A673 (cell line): ENCODE measurements around the gene ZC3H7B. TPM values are rescaled to one million over a fixed set of nuclear protein-coding genes. Genes with fewer than 3 reads are reported as not detected.
"Not testable (repeated sequence)": the region's sequence is repeated elsewhere in the genome, so short reads cannot be mapped to it uniquely, and the experiment has no call there.

ENCODE experiments used
- BruUV-seq: library from RNA; stranded (reverse); fragments of 400-500 nt; replicated peaks from 2 replicates; lab custom pipeline; 2021; lab: Mats Ljungman, UMichigan
- CTCF ChIA-PET: fragments of 300-600 bp; sonication (Branson Sonifier 250); formaldehyde crosslinking; loops from one replicate; lab custom pipeline; 2022; ENCODE audit warnings: antibody characterized with exemption; lab: Charles Lee
- POLR2A ChIA-PET: fragments of 300-600 bp; sonication (Branson Sonifier 250); formaldehyde crosslinking; loops from one replicate; lab custom pipeline; 2022; ENCODE audit warnings: antibody characterized with exemption; ENCODE audit not compliant: low non-redundant PET; lab: Charles Lee
- DNase-seq: peaks from one replicate; pipeline ENCODE4 v3.0.0-alpha.2; 2015; ENCODE audit warnings: low spot score
- H3K27ac ChIP-seq: fragments of 200-600 bp; sonication (generic); 2 replicates; pipeline ENCODE4 v1.5.1; 2016; ENCODE audit warnings: mixed run types, low read depth, mild to moderate bottlenecking, mixed read lengths, antibody characterized with exemption, low read length; ENCODE audit not compliant: poor library complexity, severe bottlenecking
- H3K27me3 ChIP-seq: fragments of 200-600 bp; sonication (generic); replicated peaks from 2 replicates; pipeline ENCODE4 v1.6.1; 2017; ENCODE audit warnings: mixed run types, low read depth, mild to moderate bottlenecking, mixed read lengths, antibody characterized with exemption, low read length; ENCODE audit not compliant: insufficient read depth, poor library complexity
- H3K36me3 ChIP-seq: fragments of 200-600 bp; sonication (generic); 2 replicates; pipeline ENCODE4 v1.6.1; 2016; ENCODE audit warnings: mixed run types, mild to moderate bottlenecking, mixed read lengths, antibody characterized with exemption, low read length; ENCODE audit not compliant: insufficient read depth, poor library complexity, severe bottlenecking
- H3K4me1 ChIP-seq: fragments of 200-600 bp; sonication (generic); 2 replicates; pipeline ENCODE4 v1.6.1; 2017; ENCODE audit warnings: mixed run types, mild to moderate bottlenecking, mixed read lengths, antibody characterized with exemption, low read length; ENCODE audit not compliant: insufficient read depth, poor library complexity, severe bottlenecking
- H3K4me3 ChIP-seq: fragments of 200-600 bp; sonication (generic); 2 replicates; pipeline ENCODE4 v1.5.1; 2016; ENCODE audit warnings: low read depth, mixed run types, mild to moderate bottlenecking, mixed read lengths, low read length; ENCODE audit not compliant: poor library complexity, severe bottlenecking
- H3K9me3 ChIP-seq: fragments of 200-600 bp; sonication (generic); 2 replicates; pipeline ENCODE4 v1.6.1; 2016; ENCODE audit warnings: mixed run types, low read depth, mild to moderate bottlenecking, mixed read lengths, antibody characterized with exemption, low read length; ENCODE audit not compliant: poor library complexity, severe bottlenecking
- EZH2 ChIP-seq: fragments of 200-600 bp; sonication (generic); IDR thresholded peaks from 2 replicates; pipeline ENCODE4 v1.6.1; 2017; ENCODE audit warnings: borderline replicate concordance, low read depth, mild to moderate bottlenecking, mixed read lengths, antibody characterized with exemption, low read length; ENCODE audit not compliant: poor library complexity, severe bottlenecking
- intact Hi-C: fragments of 100-400 bp; cut with micrococcal nuclease; formaldehyde crosslinking; loops from one replicate; pipeline ENCODE4 v1.10.0; 2022; ENCODE audit not compliant: unreplicated experiment
- total RNA-seq: library from RNA; stranded (reverse); gene quantifications from 2 replicates; pipeline ENCODE4 v1.2.3, GENCODE V29; 2021
- TF ChIP-seq, protein P1 (sequence below): fragments of 300-800, 200-600 bp; sonication (generic); conservative IDR thresholded peaks from 2 replicates; pipeline ENCODE4 v1.5.1; 2017; ENCODE audit warnings: low read depth, mild to moderate bottlenecking, antibody characterized with exemption, low read length, moderate library complexity, mixed read lengths

Gene ZC3H7B
- total RNA-seq, 1 experiment from 2014 or later: 90.4 TPM

DNA sequence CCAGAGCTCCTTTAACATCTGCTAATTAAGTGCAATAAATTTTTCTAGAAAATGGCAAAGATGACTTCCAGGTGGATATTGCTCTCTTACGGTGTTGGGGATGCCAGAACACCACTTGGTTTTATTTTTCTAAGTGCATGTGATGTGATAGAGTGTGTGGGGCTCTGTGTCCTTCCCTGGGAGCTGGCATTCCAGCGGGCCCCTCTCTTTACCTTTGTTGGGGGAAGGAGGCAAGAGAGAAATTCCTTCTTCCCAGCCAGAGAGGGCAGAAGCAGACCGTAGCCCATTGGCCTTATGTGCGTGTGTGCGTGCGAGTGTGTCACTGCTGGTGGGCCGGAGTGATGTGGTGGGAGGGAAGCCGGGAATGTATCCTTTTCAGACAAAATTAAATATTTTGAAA lies 97.6 kb downstream of the ZC3H7B start:
- no peak overlapping the region for H3K27ac ChIP-seq
- TF ChIP-seq, protein P1, sequence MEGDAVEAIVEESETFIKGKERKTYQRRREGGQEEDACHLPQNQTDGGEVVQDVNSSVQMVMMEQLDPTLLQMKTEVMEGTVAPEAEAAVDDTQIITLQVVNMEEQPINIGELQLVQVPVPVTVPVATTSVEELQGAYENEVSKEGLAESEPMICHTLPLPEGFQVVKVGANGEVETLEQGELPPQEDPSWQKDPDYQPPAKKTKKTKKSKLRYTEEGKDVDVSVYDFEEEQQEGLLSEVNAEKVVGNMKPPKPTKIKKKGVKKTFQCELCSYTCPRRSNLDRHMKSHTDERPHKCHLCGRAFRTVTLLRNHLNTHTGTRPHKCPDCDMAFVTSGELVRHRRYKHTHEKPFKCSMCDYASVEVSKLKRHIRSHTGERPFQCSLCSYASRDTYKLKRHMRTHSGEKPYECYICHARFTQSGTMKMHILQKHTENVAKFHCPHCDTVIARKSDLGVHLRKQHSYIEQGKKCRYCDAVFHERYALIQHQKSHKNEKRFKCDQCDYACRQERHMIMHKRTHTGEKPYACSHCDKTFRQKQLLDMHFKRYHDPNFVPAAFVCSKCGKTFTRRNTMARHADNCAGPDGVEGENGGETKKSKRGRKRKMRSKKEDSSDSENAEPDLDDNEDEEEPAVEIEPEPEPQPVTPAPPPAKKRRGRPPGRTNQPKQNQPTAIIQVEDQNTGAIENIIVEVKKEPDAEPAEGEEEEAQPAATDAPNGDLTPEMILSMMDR: no peak
- TF ChIP-seq EZH2: no peak
- peaks cover 29% of the 10 kb centered on the region for H3K4me1 ChIP-seq
- no peak overlapping the region for H3K4me3 ChIP-seq
- intact Hi-C loops: no loop called here
- DNase-seq: no peak
- H3K36me3 ChIP-seq: peaks cover 26% of the 10 kb centered on the region
- ChIA-PET POLR2A (no interaction called here), CTCF (no interaction called here)
- no TSS peak for BruUV-seq
- no peaks in the 10 kb centered on the region for H3K9me3 ChIP-seq
- H3K27me3 ChIP-seq: no peaks in the 10 kb centered on the region

GRCh38 chr22:41401781-41402648 lies 100.7 kb downstream of the ZC3H7B start:
- ChIA-PET POLR2A (interaction anchor here (0.6 kb wide), 1 partner anchor 67 kb away, joined by 4 read pairs; the partner anchor contains the start of genes ACO2 and PHF5A), CTCF (interaction anchor here (0.5 to 1.5 kb wide), 4 partner anchors 115 to 525 kb away, joined by 4 to 6 read pairs (median 4); no protein-coding TSS in a partner anchor)
- peak; percentile 94 for DNase-seq
- intact Hi-C loops: loop anchor here (1.0 to 5.0 kb wide), 3 partner anchors 115 to 195 kb away; no protein-coding TSS in a partner anchor
- Histone ChIP-seq H3K4me3 (no peak overlapping the region), H3K27me3 (no peaks in the 10 kb centered on the region), H3K9me3 (no peaks in the 10 kb centered on the region), H3K4me1 (peaks cover 22% of the 10 kb centered on the region), H3K27ac (peak overlapping the region; percentile 94), H3K36me3 (peaks cover under 1% of the 10 kb centered on the region)
- BruUV-seq: TSS peak; percentile 98
- no peak for TF ChIP-seq EZH2
- TF ChIP-seq, protein P1: no peak

- not testable (repeated sequence) for H3K9me3 ChIP-seq, H3K27me3 ChIP-seq, BruUV-seq, DNase-seq, H3K36me3 ChIP-seq, H3K4me3 ChIP-seq
- H3K4me1 ChIP-seq: peaks cover 22% of the 10 kb centered on the region
- CTCF ChIA-PET: interaction anchor here (0.5 to 1.5 kb wide), 6 partner anchors 99 to 524 kb away, joined by 3 to 6 read pairs (median 4); no protein-coding TSS in a partner anchor
- POLR2A ChIA-PET: interaction anchor here (0.6 kb wide), 1 partner anchor 66 kb away, joined by 4 read pairs; the partner anchor contains the start of genes ACO2 and PHF5A
- peak overlapping the region; percentile 94 for H3K27ac ChIP-seq
- intact Hi-C loops: loop anchor here (1.0 to 5.0 kb wide), 3 partner anchors 114 to 194 kb away; no protein-coding TSS in a partner anchor
These were observed 101.5 kb downstream of the ZC3H7B start for GRCh38 chr22:41402851-41403250.
